ENCODE data around the gene NDUFS6.

Gene NDUFS6

DNA sequence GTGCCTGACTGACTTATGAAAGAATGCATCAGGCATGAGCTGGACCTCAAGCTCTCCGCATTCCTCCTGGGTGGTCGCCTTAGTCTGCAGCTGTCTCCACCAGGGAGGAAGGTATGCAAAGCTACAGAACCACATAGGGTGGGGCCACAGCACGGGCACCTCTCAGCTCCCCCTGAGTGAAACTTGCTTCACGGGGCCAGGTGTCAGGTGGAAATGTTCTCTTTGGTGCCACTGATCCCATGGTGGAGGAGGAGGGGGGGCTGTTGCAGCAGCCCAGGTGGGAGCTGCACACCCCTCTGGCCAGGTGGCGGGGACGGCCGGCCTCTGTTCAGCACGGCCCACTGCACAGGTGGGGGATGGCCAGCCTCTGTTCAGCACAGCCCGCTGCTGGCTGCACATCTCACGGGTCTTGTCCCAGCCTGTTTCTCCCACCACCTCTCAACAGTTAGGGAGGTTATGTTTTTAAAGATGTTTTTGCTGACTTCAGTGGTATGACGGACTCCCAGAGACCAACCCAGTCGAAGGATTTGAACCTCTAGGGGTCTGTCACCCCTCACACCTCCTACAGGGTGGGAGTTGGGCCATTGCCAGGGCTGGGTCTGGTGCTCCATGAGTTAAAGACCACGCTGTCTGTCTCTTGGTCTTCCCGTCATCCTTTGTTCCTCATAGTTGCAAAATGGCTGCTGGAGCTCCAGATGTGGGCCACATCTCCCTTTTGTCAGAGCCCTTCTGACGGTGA, 35.9 kb upstream of the NDUFS6 start:
- H3K27ac ChIP-seq (ENCODE audit: insufficient read depth, low read length, poor library complexity, severe bottlenecking): no peak overlapping the region
- H3K4me1 ChIP-seq (ENCODE audit: control insufficient read depth, insufficient read depth, low read length, poor library complexity, severe bottlenecking): no peaks in the 10 kb centered on the region
- no peaks in the 10 kb centered on the region for H3K9me3 ChIP-seq (ENCODE audit: control insufficient read depth, low read length)
- no peaks in the 10 kb centered on the region for H3K27me3 ChIP-seq (replicated peaks; ENCODE audit: control insufficient read depth, insufficient read depth, low read length, poor library complexity, severe bottlenecking)
- no peaks in the 10 kb centered on the region for H3K36me3 ChIP-seq (ENCODE audit: control insufficient read depth, insufficient read depth, low read length)
- no peak overlapping the region for H3K4me3 ChIP-seq (ENCODE audit: insufficient read depth, low read depth, low read length, poor library complexity, severe bottlenecking)
- no peak for DNase-seq

DNA sequence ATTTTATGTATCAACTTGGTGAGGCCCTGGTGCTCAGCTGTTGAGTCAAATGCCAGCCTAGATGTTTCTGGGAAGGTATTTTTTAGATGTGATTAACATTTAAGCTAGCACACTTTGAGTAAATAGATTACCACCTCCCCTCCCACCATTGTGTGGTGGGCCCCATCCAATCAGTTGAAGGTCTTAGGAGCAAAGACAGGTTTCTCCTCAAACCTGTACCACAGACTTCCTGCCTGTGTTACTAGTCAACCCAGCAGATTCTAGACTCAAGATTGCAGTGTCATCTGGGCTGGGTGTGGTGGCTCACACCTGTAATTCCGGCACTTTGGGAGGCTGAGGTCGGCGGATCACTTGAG, 35.3 kb upstream of the NDUFS6 start:
- Histone ChIP-seq H3K36me3 (ENCODE audit: control insufficient read depth, insufficient read depth, low read length) (no peaks in the 10 kb centered on the region), H3K9me3 (ENCODE audit: control insufficient read depth, low read length) (no peaks in the 10 kb centered on the region), H3K4me1 (ENCODE audit: control insufficient read depth, insufficient read depth, low read length, poor library complexity, severe bottlenecking) (no peaks in the 10 kb centered on the region), H3K27ac (ENCODE audit: insufficient read depth, low read length, poor library complexity, severe bottlenecking) (no peak overlapping the region), H3K4me3 (ENCODE audit: insufficient read depth, low read depth, low read length, poor library complexity, severe bottlenecking) (no peak overlapping the region), H3K27me3 (replicated peaks; ENCODE audit: control insufficient read depth, insufficient read depth, low read length, poor library complexity, severe bottlenecking) (no peaks in the 10 kb centered on the region)
- no peak for DNase-seq

DNA sequence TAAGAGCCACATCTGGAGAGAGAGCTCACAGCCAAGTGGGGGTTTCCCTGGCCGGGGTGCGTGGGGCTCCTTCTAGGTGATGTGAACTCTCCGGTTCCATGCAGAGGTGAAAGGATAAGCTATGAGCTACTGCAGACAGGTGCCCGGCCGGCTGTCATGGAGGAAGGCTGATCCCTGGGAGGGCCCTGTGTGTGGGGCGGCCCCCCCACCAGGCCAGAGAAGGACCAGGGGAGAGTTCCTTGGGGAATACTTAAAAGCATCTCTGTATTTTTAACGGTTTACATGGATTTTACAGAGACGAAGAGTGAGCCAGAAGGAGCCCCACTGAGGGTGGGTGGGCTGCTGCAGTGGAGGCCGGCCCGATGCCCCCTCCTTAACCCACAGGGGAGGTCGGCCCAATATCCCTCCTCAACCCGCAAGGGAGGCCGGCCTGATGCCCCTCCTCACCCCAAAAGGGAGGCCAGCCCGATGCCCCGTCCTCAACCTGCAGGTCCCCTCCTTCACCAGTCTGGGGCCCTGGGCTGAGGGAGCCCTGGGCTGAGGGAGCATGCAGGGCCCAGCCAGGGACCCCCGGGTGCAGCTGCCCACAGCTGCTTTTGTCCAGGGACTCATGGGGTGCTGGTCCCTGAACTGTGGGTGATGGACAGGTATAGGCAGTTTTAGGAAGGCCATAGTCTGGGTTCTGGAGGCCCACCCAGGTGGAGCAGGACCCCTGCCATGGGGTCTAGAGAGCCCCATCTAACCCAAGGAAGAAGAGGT, 33.5 kb upstream of the NDUFS6 start:
- no peak overlapping the region for H3K4me3 ChIP-seq (ENCODE audit: insufficient read depth, low read depth, low read length, poor library complexity, severe bottlenecking)
- no peak for DNase-seq

DNA sequence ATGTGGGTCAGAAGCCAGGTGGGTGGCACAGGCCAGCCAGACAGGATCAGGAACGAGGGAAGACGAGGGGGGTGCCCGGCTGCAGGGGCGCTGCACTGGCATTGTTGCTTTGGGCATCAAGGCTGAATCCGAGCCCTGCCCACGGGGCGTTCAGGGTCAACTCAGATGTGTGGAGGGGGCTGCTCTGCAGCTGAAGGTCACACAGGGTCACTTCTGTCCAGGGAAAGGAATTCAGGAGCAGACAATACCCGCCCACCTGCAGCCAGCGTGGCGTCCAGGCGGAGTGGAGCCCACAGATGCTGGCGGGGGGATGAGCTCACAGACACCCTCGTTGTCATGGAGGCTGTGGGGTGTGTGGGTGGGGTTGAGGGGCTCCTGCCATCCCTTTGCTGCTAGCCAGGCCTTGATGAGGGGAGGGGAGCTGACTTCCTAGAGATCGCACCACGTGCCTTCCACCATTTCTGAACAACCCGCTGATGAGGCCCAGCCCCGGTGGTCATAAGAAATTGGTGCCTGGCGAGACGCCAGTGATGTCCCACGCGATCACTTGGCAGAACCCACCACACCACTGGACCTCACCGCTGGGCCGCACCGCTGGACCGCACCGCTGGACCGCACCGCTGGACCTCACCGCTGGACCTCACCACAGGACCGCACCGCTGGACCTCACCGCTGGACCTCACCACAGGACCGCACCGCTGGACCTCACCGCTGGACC, 32.8 kb upstream of the NDUFS6 start:
- Histone ChIP-seq H3K36me3 (ENCODE audit: control insufficient read depth, insufficient read depth, low read length) (no peaks in the 10 kb centered on the region), H3K4me1 (ENCODE audit: control insufficient read depth, insufficient read depth, low read length, poor library complexity, severe bottlenecking) (no peaks in the 10 kb centered on the region), H3K9me3 (ENCODE audit: control insufficient read depth, low read length) (no peaks in the 10 kb centered on the region), H3K27me3 (replicated peaks; ENCODE audit: control insufficient read depth, insufficient read depth, low read length, poor library complexity, severe bottlenecking) (no peaks in the 10 kb centered on the region), H3K4me3 (ENCODE audit: insufficient read depth, low read depth, low read length, poor library complexity, severe bottlenecking) (no peak overlapping the region), H3K27ac (ENCODE audit: insufficient read depth, low read length, poor library complexity, severe bottlenecking) (no peak overlapping the region)
- DNase-seq: no peak

More for the DNA sequence above, 33.5 kb upstream of the NDUFS6 start:
- no peaks in the 10 kb centered on the region for H3K36me3 ChIP-seq (ENCODE audit: control insufficient read depth, insufficient read depth, low read length)
- H3K4me1 ChIP-seq (ENCODE audit: control insufficient read depth, insufficient read depth, low read length, poor library complexity, severe bottlenecking): no peaks in the 10 kb centered on the region
- no peak overlapping the region for H3K27ac ChIP-seq (ENCODE audit: insufficient read depth, low read length, poor library complexity, severe bottlenecking)
- no peaks in the 10 kb centered on the region for H3K27me3 ChIP-seq (replicated peaks; ENCODE audit: control insufficient read depth, insufficient read depth, low read length, poor library complexity, severe bottlenecking)
- no peaks in the 10 kb centered on the region for H3K9me3 ChIP-seq (ENCODE audit: control insufficient read depth, low read length)

DNA sequence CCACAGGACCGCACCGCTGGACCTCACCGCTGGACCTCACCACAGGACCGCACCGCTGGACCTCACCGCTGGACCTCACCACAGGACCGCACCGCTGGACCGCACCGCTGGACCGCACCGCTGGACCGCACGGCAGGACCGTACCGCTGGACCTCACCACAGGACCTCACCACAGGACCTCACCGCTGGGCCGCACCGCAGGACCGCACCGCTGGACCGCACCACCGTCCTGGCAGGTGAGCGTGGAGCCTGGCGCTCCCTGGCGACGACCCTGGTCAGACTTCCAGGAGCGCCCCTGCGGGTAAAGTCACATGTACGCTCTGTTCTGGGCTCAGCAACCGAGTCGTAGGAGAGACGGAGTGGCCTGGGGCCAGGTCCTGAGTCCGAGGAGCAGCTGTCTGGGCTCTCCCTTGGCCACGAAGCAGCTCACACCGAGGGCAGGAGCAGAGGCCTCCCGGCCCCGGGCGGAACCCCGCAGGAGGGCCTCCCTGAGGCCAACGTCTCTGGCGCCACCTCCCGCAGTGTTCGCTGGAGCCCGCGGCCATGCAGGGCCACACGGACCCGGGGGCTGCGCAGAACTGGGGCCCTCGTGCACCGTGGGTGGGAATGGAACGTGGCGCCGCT, 32.1 kb upstream of the NDUFS6 start:
- H3K4me3 ChIP-seq (ENCODE audit: insufficient read depth, low read depth, low read length, poor library complexity, severe bottlenecking): no peak overlapping the region
- H3K9me3 ChIP-seq (ENCODE audit: control insufficient read depth, low read length): no peaks in the 10 kb centered on the region
- H3K27ac ChIP-seq (ENCODE audit: insufficient read depth, low read length, poor library complexity, severe bottlenecking): no peak overlapping the region
- H3K4me1 ChIP-seq (ENCODE audit: control insufficient read depth, insufficient read depth, low read length, poor library complexity, severe bottlenecking): no peaks in the 10 kb centered on the region
- DNase-seq: no peak
- H3K36me3 ChIP-seq (ENCODE audit: control insufficient read depth, insufficient read depth, low read length): no peaks in the 10 kb centered on the region
- no peaks in the 10 kb centered on the region for H3K27me3 ChIP-seq (replicated peaks; ENCODE audit: control insufficient read depth, insufficient read depth, low read length, poor library complexity, severe bottlenecking)

DNA sequence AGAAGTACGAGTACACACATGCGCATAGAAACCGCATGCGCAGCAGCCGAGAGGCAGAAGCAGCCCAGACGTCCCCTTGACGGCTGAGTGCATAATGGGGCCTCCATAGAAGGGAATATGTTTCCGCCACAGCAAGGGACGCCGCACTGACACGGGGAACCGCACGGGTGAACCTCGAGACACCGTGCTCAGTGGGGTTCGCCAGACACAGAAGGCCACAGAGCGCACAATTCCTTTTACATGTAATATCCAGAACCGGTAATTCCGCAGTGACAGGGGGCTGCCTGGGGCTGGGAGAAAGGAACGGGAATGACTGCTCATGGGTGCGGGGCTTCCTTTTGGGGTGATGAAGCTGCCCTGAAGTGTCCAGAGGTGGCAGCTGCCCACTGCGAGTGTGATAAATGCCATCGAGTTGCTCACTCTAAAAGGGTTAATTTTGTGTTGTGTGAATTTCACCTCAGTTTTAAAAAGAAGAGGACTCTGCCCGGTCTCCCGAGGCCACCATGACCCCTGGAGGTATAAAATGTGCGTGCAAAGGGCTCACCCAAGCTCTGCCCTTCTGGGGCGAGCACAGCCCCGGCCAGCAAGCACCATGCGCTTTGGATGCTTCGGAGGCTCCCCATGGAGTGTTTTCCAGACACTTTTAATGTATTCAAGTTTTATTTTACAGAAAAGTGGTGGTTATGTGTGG, 31.3 kb upstream of the NDUFS6 start:
- DNase-seq: no peak
- Histone ChIP-seq H3K36me3 (ENCODE audit: control insufficient read depth, insufficient read depth, low read length) (no peaks in the 10 kb centered on the region), H3K9me3 (ENCODE audit: control insufficient read depth, low read length) (no peaks in the 10 kb centered on the region), H3K27ac (ENCODE audit: insufficient read depth, low read length, poor library complexity, severe bottlenecking) (no peak overlapping the region), H3K4me1 (ENCODE audit: control insufficient read depth, insufficient read depth, low read length, poor library complexity, severe bottlenecking) (no peaks in the 10 kb centered on the region), H3K4me3 (ENCODE audit: insufficient read depth, low read depth, low read length, poor library complexity, severe bottlenecking) (no peak overlapping the region), H3K27me3 (replicated peaks; ENCODE audit: control insufficient read depth, insufficient read depth, low read length, poor library complexity, severe bottlenecking) (no peaks in the 10 kb centered on the region)

DNA sequence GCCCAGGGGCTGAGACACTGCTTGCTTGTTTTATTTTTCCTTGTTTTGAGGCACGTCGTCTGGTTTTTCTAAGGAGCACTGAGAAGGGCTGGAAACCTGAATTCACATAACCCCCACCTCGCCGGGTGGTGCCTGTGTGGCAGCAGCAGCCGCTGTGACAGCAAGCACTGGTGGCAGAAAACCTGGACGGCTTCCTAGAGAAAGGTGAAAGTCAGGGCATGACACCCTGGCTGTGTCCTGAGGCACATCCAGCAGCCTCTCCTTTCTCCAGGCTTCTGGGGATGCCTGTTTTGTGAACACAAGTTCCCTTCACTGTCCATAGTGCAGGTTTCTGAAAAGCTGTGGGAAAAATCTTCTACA, 30.8 kb upstream of the NDUFS6 start:
- Histone ChIP-seq H3K27ac (ENCODE audit: insufficient read depth, low read length, poor library complexity, severe bottlenecking) (no peak overlapping the region), H3K9me3 (ENCODE audit: control insufficient read depth, low read length) (no peaks in the 10 kb centered on the region), H3K4me3 (ENCODE audit: insufficient read depth, low read depth, low read length, poor library complexity, severe bottlenecking) (no peak overlapping the region), H3K36me3 (ENCODE audit: control insufficient read depth, insufficient read depth, low read length) (no peaks in the 10 kb centered on the region), H3K4me1 (ENCODE audit: control insufficient read depth, insufficient read depth, low read length, poor library complexity, severe bottlenecking) (no peaks in the 10 kb centered on the region), H3K27me3 (replicated peaks; ENCODE audit: control insufficient read depth, insufficient read depth, low read length, poor library complexity, severe bottlenecking) (no peaks in the 10 kb centered on the region)
- no peak for DNase-seq

DNA sequence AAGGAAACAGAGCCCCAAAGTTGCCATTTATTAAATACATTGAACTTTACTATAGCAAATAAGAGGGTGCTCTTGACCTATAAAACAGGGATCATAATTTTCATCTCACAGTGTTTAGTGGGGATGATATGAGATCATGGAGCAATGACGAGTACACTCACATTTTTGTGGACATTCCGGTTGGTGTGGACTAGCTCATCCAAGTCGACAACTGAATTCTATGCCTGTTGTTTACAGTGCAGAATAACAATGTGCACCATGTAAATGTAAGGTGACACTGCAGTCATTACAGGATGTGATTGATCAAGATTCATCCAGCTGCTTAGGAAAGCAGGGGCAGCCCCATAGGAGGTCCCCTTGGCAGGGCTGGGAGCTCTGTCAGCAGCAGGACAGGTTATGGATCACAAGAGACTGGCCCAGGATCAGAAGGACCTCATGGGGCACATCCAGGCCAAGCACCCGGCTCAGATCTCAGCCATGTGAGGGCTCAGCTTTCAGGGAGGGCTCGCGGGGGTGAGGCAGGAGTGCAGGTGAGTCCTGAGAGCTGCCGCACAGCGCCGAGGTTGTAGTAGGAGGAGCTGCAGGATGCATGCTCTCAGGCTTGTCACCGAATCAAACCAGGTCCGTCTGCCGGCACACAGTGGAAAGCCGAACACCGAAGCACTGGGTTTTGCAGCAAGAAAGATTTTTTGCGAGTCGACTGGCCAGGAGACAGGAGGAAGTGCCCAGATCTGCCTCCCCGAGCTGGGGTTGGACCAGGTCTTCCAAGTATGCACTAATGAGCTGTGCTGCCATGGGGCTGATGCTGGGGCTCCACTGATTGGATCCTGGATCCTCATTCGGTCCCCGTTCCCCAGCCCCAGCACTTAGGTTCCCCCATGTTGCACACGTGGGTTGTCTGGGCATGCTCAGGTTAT, 29.8 kb upstream of the NDUFS6 start:
- Histone ChIP-seq H3K9me3 (ENCODE audit: control insufficient read depth, low read length) (no peaks in the 10 kb centered on the region), H3K27ac (ENCODE audit: insufficient read depth, low read length, poor library complexity, severe bottlenecking) (no peak overlapping the region), H3K36me3 (ENCODE audit: control insufficient read depth, insufficient read depth, low read length) (no peaks in the 10 kb centered on the region), H3K4me1 (ENCODE audit: control insufficient read depth, insufficient read depth, low read length, poor library complexity, severe bottlenecking) (no peaks in the 10 kb centered on the region), H3K27me3 (replicated peaks; ENCODE audit: control insufficient read depth, insufficient read depth, low read length, poor library complexity, severe bottlenecking) (no peaks in the 10 kb centered on the region), H3K4me3 (ENCODE audit: insufficient read depth, low read depth, low read length, poor library complexity, severe bottlenecking) (no peak overlapping the region)
- DNase-seq: no peak

DNA sequence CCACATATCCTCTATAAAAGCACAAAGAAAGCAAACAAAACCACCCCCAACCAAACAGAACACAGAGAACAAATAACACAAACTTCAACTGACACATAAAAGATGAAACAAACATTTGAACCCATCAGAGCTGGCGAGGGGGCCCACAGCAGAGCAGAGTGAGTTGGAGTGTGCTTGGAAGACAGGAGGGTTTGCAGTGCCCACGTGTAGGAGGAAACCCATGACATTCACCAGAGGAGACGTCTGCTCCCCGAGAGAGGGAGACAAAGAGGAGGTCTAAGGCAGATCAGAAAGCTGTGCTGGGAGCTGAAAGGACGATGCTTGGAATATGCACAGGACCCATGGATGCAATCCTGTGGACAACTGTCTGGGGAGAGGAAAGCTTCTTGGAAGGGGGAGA, 28.6 kb upstream of the NDUFS6 start:
- no peak for DNase-seq
- H3K27ac ChIP-seq (ENCODE audit: insufficient read depth, low read length, poor library complexity, severe bottlenecking): no peak overlapping the region
- H3K9me3 ChIP-seq (ENCODE audit: control insufficient read depth, low read length): no peaks in the 10 kb centered on the region
- no peaks in the 10 kb centered on the region for H3K27me3 ChIP-seq (replicated peaks; ENCODE audit: control insufficient read depth, insufficient read depth, low read length, poor library complexity, severe bottlenecking)
- H3K4me3 ChIP-seq (ENCODE audit: insufficient read depth, low read depth, low read length, poor library complexity, severe bottlenecking): no peak overlapping the region
- H3K36me3 ChIP-seq (ENCODE audit: control insufficient read depth, insufficient read depth, low read length): no peaks in the 10 kb centered on the region
- H3K4me1 ChIP-seq (ENCODE audit: control insufficient read depth, insufficient read depth, low read length, poor library complexity, severe bottlenecking): no peaks in the 10 kb centered on the region
